ENCODE measurements around the gene KCNN1. TPM values are rescaled to one million over a fixed set of nuclear protein-coding genes. Genes with fewer than 3 reads are reported as not detected.

The KCNN1 gene
- total RNA-seq, 1 experiment from 2014 or later: 0.90 TPM

DNA sequence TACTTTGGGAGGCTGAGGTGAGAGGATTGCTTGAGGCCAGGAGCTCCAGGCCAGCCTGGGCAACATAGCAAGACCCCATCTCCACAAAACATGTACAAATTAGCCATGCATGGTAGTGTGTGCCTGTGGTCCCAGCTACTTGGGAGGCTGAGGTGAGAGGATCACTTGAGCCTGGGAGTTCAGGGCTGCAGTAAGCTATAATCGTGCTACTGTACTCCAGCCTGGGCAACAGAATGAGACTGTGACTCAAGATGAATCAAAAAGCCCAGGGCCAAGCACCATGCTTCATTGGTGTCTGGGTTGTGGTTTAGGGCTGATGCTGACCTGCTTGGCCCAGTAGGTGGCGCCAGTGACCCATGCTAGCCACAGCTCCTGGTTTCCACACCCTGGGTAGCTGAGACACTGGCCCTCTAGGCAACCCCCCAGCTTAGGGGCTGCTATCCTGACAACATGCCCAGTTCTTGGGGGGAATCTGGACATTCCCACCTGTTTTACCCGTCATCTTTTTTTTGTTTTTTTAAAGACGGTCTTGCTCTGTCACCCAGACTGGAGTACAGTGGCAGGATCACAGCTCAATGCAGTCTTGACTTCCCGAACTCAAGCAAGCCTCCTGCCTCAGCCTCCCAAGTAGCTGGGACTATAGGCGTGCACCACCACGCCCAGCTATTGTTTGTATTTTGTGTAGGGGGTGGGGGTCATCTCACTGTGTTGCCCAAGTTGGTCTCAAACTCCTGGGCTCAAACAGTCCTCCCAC lies 28.6 kb upstream of the KCNN1 start:
- Histone ChIP-seq H3K4me3 (ENCODE audit: low read depth in 2 of 2, low read length in 2 of 2) (no peak overlapping the region), H3K9me3 (ENCODE audit: control insufficient read depth, insufficient read depth, low read depth, low read length) (no peaks in the 10 kb centered on the region), H3K27me3 (ENCODE audit: control insufficient read depth, insufficient read depth, low read length) (no peaks in the 10 kb centered on the region), H3K36me3 (ENCODE audit: control insufficient read depth, insufficient read depth, low read length) (peaks cover 1% of the 10 kb centered on the region), H3K27ac (ENCODE audit: low read length) (no peak overlapping the region), H3K4me1 (ENCODE audit: control insufficient read depth, insufficient read depth, low read length) (peaks cover 4% of the 10 kb centered on the region; the same call in 1 of the 2 replicates)
- CTCF ChIA-PET: interaction anchor here (0.5 to 1.2 kb wide), 8 partner anchors 10 to 330 kb away, joined by 3 to 23 read pairs (median 6); no protein-coding TSS in a partner anchor
- DNase-seq (ENCODE audit: low read depth, low spot score) (peak; percentile 72), ATAC-seq (peak; percentile 94)
- in situ Hi-C loops (cut with HindIII; ENCODE audit: low pct_unique_long_range_greater_than_20kb, low sequenced_read_pairs): no loop called here
- intact Hi-C loops (cut with micrococcal nuclease; ENCODE audit: unreplicated experiment): loop anchor here (1.0 kb wide), 1 partner anchor 59 kb away; no protein-coding TSS in a partner anchor
- BruUV-seq (replicated peaks): no TSS peak
- TF ChIP-seq, protein P1, sequence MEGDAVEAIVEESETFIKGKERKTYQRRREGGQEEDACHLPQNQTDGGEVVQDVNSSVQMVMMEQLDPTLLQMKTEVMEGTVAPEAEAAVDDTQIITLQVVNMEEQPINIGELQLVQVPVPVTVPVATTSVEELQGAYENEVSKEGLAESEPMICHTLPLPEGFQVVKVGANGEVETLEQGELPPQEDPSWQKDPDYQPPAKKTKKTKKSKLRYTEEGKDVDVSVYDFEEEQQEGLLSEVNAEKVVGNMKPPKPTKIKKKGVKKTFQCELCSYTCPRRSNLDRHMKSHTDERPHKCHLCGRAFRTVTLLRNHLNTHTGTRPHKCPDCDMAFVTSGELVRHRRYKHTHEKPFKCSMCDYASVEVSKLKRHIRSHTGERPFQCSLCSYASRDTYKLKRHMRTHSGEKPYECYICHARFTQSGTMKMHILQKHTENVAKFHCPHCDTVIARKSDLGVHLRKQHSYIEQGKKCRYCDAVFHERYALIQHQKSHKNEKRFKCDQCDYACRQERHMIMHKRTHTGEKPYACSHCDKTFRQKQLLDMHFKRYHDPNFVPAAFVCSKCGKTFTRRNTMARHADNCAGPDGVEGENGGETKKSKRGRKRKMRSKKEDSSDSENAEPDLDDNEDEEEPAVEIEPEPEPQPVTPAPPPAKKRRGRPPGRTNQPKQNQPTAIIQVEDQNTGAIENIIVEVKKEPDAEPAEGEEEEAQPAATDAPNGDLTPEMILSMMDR (IDR thresholded peaks at IDR 0.05): peak; percentile 91
- TF ChIP-seq, protein P2, sequence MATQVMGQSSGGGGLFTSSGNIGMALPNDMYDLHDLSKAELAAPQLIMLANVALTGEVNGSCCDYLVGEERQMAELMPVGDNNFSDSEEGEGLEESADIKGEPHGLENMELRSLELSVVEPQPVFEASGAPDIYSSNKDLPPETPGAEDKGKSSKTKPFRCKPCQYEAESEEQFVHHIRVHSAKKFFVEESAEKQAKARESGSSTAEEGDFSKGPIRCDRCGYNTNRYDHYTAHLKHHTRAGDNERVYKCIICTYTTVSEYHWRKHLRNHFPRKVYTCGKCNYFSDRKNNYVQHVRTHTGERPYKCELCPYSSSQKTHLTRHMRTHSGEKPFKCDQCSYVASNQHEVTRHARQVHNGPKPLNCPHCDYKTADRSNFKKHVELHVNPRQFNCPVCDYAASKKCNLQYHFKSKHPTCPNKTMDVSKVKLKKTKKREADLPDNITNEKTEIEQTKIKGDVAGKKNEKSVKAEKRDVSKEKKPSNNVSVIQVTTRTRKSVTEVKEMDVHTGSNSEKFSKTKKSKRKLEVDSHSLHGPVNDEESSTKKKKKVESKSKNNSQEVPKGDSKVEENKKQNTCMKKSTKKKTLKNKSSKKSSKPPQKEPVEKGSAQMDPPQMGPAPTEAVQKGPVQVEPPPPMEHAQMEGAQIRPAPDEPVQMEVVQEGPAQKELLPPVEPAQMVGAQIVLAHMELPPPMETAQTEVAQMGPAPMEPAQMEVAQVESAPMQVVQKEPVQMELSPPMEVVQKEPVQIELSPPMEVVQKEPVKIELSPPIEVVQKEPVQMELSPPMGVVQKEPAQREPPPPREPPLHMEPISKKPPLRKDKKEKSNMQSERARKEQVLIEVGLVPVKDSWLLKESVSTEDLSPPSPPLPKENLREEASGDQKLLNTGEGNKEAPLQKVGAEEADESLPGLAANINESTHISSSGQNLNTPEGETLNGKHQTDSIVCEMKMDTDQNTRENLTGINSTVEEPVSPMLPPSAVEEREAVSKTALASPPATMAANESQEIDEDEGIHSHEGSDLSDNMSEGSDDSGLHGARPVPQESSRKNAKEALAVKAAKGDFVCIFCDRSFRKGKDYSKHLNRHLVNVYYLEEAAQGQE (IDR thresholded peaks at IDR 0.05; ENCODE audit: insufficient read depth in 1 of 2, low read depth in 2 of 2, low read length in 1 of 2): no peak
- TF ChIP-seq SIN3A (IDR thresholded peaks at IDR 0.05; ENCODE audit: borderline replicate concordance, insufficient read depth, low read depth, low read length): no peak
- POLR2A ChIA-PET: interaction anchor here (0.6 to 0.7 kb wide), 2 partner anchors 58 to 159 kb away, joined by 3 read pairs; no protein-coding TSS in a partner anchor

DNA sequence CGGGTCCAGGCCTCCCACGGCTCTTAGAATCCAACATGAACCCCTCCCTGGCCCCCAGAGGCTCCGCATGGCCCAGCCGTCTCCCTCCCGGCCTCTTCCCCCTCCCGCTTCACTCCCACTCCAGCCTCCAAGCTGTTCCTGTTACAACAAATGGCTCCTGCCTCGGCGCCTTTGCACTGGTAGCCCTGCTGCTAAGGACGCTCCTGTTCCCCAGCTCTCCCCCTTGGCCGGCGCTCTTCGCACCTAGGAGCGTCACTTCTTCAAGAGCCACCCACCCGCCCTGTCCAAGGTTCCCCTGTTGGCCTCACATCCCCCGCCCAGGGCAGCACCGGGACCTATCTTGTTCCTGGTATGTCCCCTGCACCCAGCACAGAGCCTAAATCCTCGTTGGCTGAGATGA lies 24.7 kb upstream of the KCNN1 start:
- DNase-seq (ENCODE audit: low read depth, low spot score) (no peak), ATAC-seq (no peak)
- H3K27me3 ChIP-seq (ENCODE audit: control insufficient read depth, insufficient read depth, low read length): no peaks in the 10 kb centered on the region
- POLR2A ChIA-PET: interaction anchor here (0.5 kb wide), 1 partner anchor 76 kb away, joined by 4 read pairs; no protein-coding TSS in a partner anchor
- intact Hi-C loops (cut with micrococcal nuclease; ENCODE audit: unreplicated experiment): no loop called here
- no TSS peak for BruUV-seq (replicated peaks)
- TF ChIP-seq, protein P1 (IDR thresholded peaks at IDR 0.05): no peak
- TF ChIP-seq POLR2AphosphoS5 (IDR thresholded peaks at IDR 0.05; ENCODE audit: low read depth, low read length) (no peak), TCF7L2 (IDR thresholded peaks at IDR 0.05; ENCODE audit: low read depth, low read length) (no peak), SIN3A (IDR thresholded peaks at IDR 0.05; ENCODE audit: borderline replicate concordance, insufficient read depth, low read depth, low read length) (no peak)
- TF ChIP-seq, protein P2 (IDR thresholded peaks at IDR 0.05; ENCODE audit: insufficient read depth in 1 of 2, low read depth in 2 of 2, low read length in 1 of 2): no peak
- H3K4me3 ChIP-seq (ENCODE audit: low read depth in 2 of 2, low read length in 2 of 2): no peak overlapping the region
- CTCF ChIA-PET: no interaction called here
- H3K4me1 ChIP-seq (ENCODE audit: control insufficient read depth, insufficient read depth, low read length): peaks cover 4% of the 10 kb centered on the region; the same call in 1 of the 2 replicates
- no peaks in the 10 kb centered on the region for H3K9me3 ChIP-seq (ENCODE audit: control insufficient read depth, insufficient read depth, low read depth, low read length)
- no peaks in the 10 kb centered on the region; the same call in 1 of the 2 replicates for H3K36me3 ChIP-seq (ENCODE audit: control insufficient read depth, insufficient read depth, low read length)
- H3K27ac ChIP-seq (ENCODE audit: low read length): no peak overlapping the region
- in situ Hi-C loops (cut with HindIII; ENCODE audit: low pct_unique_long_range_greater_than_20kb, low sequenced_read_pairs): no loop called here

Measured in Panc1 (cell line).